COLO668 (cell line): ENCODE data around the gene TNIK.

Source experiments
- DNase-seq: peaks from one replicate; lab custom pipeline; 2025; ENCODE audit not compliant: unreplicated experiment; lab: John Stamatoyannopoulos, UW

TNIK gene

DNA sequence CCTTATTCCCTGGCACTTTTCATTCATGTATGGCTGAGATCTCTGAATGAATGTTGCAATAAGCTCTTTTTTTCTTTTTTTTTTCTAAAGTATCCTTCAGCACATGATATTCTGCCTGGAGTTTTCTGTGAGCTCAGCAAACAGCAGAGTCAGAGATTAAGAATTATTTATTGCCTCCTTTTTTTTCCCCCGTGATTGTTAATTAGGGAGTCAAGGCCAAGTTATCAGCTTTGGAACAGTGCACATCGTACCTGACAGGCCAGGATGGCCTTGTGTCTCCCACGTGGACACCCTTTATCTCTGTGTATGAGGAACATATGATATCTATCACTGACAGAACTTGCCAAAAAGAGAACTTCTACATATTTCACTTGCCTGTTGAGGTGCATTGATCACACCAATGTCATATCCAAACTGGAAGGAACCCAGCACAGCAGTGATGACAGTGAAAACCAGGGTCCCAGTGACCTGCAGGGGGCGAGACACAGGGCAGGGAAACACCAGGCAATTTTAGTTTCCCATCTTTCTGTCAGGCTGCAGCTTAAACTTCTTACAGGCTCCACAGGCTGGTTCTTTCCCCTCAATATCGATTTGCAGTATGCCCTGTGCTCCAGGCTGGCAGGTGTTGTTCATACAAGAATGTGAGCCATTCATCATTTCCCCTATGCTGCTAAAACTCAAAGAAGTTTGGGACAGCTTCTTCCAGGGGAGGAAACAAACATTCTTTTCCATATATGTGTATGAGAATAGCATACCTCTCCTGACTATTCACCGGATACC lies 441.9 kb downstream of the TNIK start:
- DNase-seq = no peak

DNA sequence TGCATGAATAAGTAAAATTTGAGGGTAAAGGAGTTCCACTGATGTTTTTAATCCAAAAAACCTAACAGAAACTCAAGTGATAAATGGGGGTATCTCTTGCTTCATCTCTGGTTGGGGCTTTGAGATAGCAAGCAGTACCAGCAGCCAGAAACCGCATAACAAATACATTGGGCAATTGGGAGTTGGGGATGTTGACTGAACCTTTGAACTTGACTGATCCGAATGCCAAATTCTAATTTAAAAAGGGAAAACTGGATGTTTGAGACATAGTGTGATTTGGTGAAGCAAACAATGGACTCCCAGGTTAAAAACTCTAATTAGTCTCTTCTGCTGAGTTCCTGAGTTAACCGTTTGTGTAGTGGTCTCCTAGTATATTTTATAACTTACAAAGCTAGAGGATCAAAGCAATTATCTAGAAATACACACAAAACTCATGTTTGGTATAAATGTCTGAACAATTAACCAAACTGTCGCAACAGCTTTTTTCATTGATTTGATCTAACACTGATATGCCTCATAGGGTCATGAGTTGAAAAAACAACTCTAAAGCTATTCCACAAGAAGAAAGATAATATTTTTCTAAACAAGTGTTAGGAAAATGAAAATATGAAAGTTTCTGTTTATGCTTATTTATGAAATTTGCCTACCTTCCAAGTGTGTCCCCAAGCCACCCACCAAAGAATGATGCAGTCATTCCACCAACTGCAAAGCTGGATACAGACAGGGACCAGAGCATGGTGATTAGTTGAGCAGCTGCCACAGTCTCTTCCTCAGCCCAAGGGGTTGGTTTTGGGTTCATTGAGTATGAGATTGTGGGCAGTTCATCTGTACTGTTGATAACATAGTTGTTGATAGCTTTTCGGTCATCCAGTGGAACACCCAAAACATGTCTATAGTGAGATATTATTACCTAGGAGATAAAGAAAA lies 446.1 kb downstream of the TNIK start:
- no peak for DNase-seq

GRCh38 chr3:171011873-171012336 lies 448.3 kb downstream of the TNIK start:
- no peak for DNase-seq
